Stimulated activated CD8-positive, alpha-beta memory T cell treated with anti-CD3 and anti-CD28 coated beads, Interleukin-7, amount 100 ng/mL, for 24 hours (primary cell): ENCODE measurements around the gene PAQR3.
A peak's percentile ranks its signal among the peaks of the same experiment; 100 is the strongest.

Source experiments
- DNase-seq: peaks from one replicate; pipeline ENCODE4 v3.0.0-alpha.2; 2020; ENCODE audit warnings: low read depth

PAQR3 gene, protein sequence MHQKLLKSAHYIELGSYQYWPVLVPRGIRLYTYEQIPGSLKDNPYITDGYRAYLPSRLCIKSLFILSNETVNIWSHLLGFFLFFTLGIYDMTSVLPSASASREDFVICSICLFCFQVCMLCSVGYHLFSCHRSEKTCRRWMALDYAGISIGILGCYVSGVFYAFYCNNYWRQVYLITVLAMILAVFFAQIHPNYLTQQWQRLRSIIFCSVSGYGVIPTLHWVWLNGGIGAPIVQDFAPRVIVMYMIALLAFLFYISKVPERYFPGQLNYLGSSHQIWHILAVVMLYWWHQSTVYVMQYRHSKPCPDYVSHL

DNA sequence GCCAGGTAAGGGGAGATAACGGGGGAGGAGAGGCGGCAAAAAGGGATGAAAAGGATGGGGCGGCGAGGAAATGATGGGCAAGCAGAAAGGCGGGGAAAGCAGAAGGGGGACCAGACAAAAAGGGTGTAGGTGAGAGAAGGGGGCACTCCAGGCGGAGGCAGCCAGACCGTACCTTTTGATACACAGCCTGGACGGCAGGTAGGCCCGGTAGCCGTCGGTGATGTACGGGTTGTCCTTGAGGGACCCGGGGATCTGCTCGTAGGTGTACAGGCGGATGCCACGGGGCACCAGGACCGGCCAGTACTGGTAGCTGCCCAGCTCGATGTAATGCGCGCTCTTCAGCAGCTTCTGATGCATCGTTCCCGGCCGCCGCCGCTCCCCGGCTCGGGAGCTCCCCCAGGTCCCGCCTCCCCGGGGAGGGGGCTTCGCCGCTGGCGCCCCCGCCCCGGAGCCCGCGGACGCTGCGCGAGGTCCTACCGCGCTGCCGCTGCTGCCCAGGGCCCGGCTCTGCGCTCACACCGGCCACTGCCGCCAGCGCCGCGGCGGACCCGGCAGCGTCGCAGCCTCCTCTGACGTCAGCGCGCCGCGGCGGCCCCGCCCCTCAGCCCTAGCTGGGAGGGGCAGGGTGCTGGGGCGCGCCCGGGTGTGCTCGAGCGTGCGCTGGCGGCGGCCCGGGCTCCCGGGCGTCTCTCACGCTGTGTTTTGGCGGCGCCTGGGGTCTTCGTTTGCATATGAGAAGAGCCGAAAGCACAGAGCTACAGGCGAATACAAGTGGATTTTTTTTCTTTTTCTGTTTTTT is at the start of gene PAQR3:
TSS of gene PAQR3 (minus strand) at position 571 of the 799 bp plus-strand sequence. CDS start at position 357, 214 bp downstream.
- DNase-seq = peak; percentile 64

DNA sequence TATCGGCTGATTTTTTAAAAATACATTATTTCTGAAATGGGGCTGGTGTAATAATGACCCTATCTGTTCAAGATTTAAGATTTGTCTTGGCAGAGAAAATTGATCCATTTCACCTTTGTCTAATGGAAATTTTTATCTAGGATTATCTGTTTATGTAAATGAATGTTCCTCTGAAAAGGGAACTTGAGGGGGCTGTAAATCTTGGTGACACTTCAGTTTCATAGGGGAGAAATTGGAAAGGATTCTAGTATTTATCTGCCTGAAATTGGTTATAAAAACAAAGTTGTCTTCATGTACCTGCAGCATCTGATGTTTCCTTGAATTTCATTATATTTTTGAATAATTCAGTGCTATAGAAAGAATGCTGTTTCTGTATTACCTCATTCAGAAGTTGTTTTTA is 48.4 kb upstream of the PAQR3 start:
- DNase-seq = no peak

DNA sequence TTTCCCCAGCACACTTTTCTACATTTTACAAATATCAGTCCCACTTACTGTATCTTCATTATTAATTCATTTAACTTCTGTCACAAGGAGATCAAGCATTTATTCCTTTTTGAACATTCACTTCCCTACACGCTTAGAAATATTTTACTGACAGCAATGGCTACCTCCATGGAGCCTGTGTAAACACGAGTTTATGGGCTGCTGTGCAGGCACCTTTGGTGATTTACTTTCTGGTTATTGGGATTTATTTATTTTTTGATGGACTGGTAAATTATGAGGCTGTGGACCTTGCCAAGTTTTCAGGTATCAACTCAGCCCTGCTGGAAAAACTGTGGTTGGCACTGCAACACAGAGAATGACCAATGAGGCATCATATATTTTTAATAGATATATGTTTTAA is 45.4 kb upstream of the PAQR3 start:
- DNase-seq = no peak

DNA sequence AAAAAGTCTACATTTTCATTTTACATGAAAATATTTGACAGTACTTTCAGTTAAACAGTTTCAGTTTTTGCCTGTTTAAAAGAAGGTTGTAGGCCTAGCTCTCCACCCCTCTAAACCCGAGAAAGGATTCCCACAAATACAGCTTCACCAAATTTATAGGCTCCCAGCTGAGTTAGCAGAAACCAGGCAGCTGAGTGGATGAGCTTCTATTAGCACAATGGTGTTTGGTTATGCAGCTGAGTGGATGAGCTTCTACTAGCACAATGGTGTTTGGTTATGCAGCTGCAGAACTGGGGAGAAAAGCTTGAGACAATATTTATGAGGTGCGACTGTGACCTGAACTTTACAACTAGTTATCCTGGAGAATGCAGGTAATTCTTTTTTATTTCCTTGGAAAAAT is 36.6 kb upstream of the PAQR3 start:
- DNase-seq = no peak

DNA sequence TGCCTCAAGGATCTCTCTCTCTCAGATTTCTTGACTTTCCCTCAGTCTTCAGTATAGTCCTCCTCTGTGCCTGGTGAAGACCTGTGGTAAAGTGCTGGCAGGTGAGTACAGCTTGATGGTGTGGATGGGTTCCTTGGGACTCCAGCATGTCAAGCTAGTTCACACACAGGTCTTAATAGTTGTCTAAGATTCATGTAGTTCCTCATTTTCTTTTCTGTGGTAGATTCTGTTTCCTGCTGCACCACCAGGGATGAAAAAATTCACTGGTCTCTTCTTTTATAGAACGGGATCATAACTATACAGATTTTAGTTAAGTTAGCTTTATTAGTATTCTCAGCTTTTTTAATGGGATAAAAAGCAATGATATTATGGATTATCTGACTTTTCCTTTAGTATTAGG is 32.5 kb upstream of the PAQR3 start:
- DNase-seq = no peak

DNA sequence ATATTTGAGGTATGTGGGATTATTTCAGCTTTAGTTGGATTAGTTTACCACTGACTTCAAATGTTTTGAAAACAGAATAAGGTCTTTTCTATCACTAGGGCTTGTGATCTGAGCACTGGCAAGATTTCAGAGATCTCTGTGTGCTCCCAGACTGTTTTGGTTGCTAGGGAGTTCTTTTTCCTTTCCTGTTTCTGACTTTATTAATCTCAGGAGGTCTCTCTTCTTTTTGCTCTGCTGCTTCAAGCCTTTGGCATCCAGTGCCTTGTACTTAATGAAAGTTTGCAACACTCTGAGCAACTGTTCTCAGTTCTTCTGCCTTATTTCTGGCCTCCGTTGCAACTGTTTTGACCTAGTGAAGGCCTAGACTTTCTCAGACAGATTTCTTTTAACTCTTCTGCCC is 32.1 kb upstream of the PAQR3 start:
- DNase-seq = no peak

DNA sequence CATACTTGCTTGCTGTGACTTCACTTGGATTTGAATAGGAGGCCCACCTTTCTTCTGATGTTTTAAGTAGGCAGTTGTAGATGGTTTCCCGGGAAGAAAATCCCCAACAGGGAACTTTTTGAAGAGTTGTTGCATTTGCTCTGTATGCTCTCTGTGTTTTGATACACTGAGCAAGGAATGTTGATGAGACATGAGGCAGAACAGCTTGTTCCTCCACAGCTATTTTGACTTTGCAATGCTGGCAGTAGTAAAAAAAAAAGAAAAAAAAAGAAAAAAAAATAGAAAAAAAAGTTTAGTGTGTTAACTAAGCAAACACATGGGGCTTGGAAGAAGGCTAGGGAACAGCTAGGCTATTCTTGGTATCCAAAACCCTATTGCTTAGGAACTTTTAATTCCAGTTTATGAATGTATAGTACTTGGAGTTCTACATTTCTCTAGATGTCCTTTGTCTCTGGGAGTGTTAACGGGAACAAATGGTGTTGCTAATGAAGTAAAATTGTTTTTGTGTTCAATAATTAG is 23.4 kb upstream of the PAQR3 start:
- DNase-seq = no peak

DNA sequence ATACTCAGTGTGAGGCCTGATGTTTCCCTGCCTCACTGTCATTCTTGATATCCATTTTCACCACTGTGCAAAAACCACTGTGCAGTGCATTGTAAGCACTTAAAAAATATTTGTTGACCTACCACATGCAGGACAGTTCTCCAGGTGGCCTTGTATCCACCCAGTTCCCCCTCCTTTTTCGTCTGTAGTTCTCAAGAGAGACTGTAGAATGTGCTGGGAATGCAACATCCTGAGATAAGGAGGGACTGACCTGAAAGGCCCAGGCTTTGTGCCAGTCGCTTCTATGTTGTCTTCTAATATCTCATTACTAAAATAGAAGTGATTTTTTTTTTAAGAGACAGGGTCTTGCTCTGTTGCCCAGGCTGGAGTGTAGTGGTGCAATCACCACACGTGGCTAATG is 21.7 kb upstream of the PAQR3 start:
- DNase-seq = no peak

DNA sequence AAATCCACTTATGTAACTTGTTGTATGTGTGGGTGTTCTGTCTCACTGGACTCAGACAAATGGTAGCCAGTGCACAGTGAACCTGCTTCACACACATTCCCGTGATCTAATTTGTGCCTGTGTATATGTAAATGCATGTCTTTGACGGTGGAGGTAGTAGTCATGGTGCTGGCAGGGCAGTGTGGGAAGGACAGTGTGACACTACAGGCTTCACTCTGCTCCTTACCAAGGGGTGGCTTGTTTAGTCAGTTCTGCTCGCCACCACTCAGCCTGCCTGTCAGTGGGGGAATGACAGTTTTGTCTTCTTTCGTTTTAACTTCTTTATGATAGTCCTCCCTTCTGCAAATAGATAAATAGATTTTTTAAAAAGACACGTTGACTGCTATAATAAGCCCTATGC is 17.7 kb upstream of the PAQR3 start:
- DNase-seq = no peak

DNA sequence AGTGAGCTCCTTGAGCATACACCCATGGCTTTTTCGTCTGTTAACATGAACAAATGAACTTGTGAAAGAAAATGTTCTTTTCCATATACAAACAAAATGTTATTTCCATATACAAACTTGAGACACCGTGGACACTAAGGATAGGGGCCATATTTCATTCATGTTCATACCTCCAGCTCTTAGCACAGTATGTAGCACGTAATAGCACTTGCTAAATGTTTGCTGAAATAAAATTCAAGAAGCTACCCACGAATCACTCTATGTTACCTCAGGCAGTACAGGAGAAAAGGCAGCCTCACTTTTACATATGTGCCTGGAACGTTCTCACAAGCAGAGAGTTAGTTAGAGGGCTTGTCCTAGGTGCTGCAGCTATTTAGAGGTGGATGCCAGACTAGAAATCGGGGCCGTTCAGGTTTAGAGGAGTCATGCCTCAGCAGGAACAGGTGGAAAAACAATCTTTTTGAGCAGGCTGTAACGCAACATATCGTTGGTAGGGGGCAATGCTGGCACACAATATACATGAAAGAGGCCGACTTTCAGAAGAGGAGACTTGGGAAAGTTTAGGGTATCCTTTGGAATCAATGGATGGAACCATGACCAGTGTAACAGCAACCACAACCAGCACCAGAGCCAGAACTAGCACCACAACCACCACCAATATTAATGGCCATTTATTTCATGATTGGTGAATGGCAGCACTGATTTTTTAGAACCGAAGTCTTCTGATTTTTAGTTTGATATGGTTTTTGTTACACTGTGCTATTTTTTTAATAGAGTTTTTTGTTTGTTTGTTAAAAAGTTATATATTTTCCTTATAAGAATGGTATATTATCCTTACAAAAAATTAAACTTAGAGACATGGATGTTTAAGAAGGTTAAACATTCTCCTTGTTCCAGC is 14.8 kb upstream of the PAQR3 start:
- no peak for DNase-seq

DNA sequence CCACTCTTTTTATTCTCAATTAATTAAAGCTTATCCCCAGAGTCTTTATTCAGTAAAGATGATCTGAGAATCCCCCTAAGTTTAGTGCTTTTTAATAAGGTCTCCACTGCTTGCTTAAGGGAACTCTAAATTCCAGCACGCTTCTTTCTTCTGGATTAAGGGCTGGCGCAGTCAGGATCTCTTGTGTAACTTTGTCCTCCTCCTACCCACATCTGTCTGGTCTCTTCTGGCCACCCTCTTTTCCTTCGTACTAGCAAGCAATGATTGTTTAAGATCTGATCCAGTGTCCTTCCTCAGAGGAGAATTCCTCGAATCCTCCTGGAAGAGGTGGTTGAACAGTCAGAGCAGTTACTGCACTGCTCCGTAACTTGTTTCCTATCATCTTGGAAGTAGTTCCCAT is 14.0 kb upstream of the PAQR3 start:
- no peak for DNase-seq

DNA sequence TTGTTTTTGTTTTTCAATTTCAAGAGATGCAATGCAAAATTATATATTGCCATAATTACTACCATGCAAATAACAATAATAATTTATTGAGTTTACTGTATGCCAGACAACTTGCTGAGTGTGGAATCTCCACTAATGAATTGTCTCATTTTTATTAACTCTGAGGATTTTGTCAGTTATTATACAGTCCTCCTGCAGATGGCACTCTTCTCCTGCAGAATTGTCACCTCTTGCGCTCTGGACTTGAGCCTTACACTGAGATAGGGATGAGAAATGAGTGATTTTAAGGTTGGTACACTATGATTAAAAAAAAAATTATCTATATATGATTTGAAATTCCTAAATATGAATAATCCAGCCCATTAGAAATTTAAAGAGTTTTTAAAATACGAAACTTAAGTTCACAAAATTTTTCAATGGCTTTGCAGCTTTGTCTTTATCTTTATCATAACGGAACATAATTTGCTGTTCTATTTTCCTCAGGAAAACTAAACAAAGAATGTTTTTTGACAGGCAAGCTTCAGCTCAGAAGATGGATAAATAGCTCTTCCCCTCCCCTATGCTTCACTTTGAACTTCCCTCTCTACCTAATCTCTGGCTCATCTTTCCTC is 12.7 kb upstream of the PAQR3 start:
- DNase-seq = no peak

DNA sequence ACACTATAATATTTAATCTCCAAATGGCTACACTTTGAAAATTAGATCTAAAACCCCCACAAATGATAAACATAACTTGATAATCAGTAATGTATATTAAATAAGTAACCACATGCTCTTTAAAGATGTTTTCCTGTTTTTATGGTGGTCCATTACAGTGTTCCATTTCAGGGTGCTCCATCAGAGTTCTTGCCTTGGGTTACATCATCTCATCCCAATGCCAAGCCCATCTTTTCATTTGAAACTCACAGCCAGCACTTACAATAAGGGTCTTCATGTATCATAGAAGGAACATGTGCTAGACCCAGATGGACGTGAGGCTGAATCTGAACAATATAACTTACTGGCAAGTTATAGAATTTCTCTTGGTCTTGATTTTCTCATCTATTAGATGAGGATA is 10.5 kb upstream of the PAQR3 start:
- no peak for DNase-seq

DNA sequence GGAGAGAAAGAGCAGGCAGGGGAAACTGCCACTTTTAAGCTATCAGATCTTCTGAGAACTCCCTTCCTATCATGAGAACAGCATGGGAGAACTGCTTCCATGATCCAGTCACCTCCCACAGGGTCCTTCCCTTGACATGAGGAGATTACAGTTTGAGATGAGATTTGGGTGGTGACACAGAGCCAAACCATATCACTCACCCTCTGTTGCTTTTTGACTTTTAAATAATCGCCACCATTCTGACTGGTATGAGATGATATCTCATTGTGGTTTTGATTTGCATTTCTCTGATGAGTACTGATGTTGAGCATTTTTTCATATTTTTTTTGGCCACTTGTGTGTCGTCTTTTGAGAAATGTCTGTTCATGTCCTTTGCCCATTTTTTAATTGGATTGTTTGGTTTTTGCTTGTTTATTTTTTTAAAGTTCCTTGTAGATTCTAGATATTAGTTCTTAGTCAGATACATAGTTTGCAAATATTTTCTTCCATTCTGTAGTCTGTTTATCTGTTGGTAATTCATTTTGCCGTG is 6.5 kb upstream of the PAQR3 start:
- DNase-seq = no peak

DNA sequence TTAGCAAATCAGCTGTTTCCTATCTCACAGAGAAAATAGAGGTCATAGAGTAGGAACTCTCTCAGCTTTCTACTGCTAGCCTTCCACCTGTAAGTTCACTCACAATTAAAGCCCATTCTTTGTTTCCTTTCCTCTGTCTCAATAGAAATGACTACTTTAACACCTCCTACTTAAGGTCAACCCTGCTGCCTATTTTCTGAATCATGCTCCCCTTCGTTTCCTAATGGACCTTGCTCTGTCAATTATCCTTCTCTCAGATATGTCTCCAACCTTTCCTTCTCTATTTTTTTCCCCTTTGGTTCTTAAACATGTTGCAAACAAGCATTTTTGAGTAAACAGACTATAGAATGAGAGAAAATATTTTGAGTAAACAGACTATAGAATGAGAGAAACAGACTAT is 5.1 kb upstream of the PAQR3 start:
- no peak for DNase-seq

DNA sequence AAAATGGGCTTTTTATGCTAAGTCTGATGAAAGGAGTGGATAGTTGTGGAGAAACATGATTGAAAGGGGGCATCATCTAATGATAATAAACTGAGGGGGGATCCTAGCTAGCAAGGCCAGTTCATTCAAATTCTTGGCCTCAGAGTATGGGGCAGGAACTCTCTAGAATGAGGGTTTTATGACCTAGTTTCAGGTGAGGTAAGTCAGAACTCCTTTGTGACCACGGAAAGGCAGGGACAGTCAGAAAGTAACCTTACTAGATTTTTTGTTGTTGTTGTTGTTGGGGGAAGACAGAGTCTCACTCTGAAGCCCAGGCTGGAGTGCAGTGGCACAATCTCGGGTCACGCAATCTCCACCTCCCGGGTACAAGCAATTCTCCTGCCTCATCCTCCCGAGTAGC is 1.5 kb upstream of the PAQR3 start:
- DNase-seq = no peak

DNA sequence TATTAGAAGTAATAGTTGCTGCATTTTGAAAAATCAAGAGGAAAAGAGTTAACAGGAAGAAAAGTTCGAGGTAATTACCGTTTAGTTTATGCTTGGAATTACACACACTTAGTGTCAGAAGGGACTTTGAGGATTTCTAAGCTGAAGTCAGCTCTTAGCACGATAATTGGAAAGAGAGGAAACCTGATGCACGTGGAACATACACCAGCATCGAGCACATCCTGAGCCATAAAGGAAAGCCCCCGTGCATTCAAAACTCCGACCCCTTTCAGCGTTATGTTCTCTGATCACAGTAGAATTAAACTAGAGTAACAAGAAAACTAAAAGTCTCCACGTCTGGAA is 400 bp upstream of the PAQR3 start:
- DNase-seq = no peak

DNA sequence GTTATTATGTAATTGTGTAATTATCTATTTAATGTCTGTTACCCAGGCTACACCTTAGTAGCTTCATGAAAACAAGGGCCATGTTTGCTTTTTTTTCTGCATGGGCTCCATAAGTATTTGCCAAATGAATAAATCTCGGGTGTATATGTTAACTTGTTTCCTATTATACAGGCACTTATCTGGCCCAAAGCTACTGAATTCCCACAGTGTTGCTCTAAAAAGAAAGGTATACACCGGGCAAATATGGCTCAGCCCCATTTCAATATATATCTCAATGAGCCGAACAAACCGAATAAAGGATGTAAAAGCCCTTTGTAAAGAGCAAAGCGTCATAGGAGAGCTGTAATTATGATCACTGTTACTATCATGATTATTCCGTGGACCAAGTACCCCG is 767 bp downstream of the PAQR3 start:
- DNase-seq = no peak

DNA sequence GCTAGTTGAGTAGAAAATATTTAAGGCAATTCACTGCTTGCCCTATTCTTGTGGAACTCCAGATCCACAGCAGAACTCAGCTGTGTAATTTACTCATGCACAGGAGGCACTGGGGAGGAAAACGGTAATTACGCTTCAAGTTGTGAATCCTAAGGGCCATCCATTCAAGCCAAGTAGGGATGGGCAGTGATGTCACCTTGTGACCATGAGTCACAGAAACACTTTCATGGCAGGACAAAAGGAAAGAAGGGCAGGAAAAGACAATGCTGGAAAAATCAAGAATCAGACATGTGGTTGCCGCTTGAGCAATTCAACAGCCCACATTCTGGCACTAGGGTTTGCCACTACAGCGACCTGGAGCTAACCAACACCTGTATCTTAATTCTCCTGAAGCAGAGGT is 1.4 kb downstream of the PAQR3 start:
- no peak for DNase-seq

DNA sequence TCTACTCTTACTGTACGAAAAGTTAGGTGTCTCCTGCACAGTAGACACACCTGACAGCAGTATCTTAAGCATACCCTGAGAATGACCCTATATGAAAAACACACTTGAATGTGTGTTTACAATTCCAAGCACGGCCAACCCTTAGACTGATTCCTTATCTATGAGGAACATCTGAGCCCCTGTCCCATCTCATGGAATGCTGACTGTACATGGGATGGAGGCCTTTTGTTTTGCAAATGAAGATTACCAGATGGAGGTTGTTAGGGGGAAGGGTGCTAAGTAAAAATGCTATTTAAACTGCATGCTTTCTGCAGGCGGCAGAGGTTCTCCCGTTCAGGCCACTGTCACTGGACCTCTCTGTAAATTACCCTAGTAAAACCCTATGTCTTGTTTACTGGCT is 2.2 kb downstream of the PAQR3 start:
- DNase-seq = no peak

DNA sequence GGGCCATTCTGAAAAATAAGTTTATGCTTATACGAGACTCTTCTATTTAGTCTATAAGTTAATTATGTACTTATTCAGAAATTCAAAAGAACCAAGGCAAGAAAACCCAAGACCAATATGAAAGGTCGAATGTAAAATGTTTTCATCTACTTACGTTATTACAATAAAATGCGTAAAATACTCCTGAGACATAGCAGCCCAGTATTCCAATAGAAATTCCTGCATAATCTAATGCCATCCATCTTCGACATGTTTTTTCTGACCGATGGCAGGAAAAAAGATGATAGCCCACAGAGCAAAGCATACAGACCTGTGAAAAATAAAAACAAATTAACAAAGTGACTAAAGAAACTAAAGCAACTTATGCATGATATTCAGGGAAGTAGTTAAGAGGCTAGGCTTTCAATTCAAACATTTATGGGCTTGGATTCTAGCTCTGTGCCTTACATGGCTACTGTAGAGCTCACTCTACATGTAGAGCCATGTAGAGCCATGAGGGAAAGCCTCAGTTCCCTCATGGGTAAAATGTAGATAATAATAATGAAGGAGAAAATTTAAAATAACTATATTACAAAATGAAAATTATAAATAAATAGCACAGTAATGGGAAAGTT is 9.1 kb downstream of the PAQR3 start:
- no peak for DNase-seq

DNA sequence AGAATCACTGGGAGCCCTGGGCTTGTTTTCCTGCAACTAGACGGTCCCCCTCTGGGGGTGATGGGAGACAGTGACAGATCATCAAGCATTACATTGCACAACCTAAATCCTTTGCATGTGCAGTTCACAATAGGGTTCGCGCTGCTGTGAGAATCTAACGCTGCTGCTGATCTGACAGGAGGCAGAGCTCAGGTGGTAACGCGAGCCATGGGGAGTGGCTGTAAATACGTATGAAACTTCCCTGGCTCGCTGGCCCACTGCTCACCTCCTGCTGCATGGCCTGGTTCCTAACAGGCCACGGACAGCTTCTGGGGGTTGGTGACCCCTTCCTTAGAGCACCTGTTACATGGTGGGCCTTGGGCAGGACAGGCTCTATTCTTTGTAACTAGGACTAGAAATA is 10.4 kb downstream of the PAQR3 start:
- no peak for DNase-seq
